GM18867 (cell line): Measurements from ENCODE around the gene KLHL4.
"Not testable (repeated sequence)": the region's sequence is repeated elsewhere in the genome, so short reads cannot be mapped to it uniquely, and the experiment has no call there.

ENCODE experiments used
- ATAC-seq: cut with Tn5 transposase; IDR thresholded peaks from one replicate; pipeline ENCODE4 v1.9.1; 2021; ENCODE audit warnings: mild to moderate bottlenecking, moderate library complexity; ENCODE audit not compliant: unreplicated experiment

Gene KLHL4

GRCh38 chrX:87517571-87518141 lies at the start of gene KLHL4:
KLHL4 (plus strand) TSS chrX:87517802; CDS start chrX:87517894, 92 bp downstream.
- no peak for ATAC-seq

GRCh38 chrX:87468941-87469340 lies 48.7 kb upstream of the KLHL4 start:
- ATAC-seq = no peak

GRCh38 chrX:87475793-87476192 lies 41.8 kb upstream of the KLHL4 start:
- no peak for ATAC-seq

GRCh38 chrX:87478703-87479102 lies 38.9 kb upstream of the KLHL4 start:
- not testable (repeated sequence) for ATAC-seq

- no peak for ATAC-seq
Measured at GRCh38 chrX:87489071-87489470, 28.5 kb upstream of the KLHL4 start.

- no peak for ATAC-seq
Measured at GRCh38 chrX:87515836-87516235, 1.8 kb upstream of the KLHL4 start.

GRCh38 chrX:87516717-87517121 lies 883 bp upstream of the KLHL4 start:
- ATAC-seq = no peak

GRCh38 chrX:87518504-87518903 lies 902 bp downstream of the KLHL4 start:
- no peak for ATAC-seq

GRCh38 chrX:87525771-87526229 lies 8.2 kb downstream of the KLHL4 start:
- no peak for ATAC-seq

- no peak for ATAC-seq
Measured at GRCh38 chrX:87526281-87526680, 8.7 kb downstream of the KLHL4 start.

GRCh38 chrX:87528487-87528886 lies 10.9 kb downstream of the KLHL4 start:
- ATAC-seq = no peak

GRCh38 chrX:87571964-87572363 lies 54.4 kb downstream of the KLHL4 start:
- ATAC-seq = no peak

GRCh38 chrX:87572901-87573300 lies 55.3 kb downstream of the KLHL4 start:
- ATAC-seq = no peak

GRCh38 chrX:87578978-87579377 lies 61.4 kb downstream of the KLHL4 start:
- ATAC-seq = no peak

- no peak for ATAC-seq
Measured at GRCh38 chrX:87580862-87581261, 63.3 kb downstream of the KLHL4 start.

GRCh38 chrX:87582453-87582852 lies 64.9 kb downstream of the KLHL4 start:
- no peak for ATAC-seq

- peak; percentile 57 for ATAC-seq
Measured at GRCh38 chrX:87583679-87584078, 66.1 kb downstream of the KLHL4 start.

GRCh38 chrX:87616371-87616770 lies 98.8 kb downstream of the KLHL4 start:
- ATAC-seq = no peak

- ATAC-seq = no peak
Measured at GRCh38 chrX:87621697-87622096, 104.1 kb downstream of the KLHL4 start.

GRCh38 chrX:87626996-87627395 lies 109.4 kb downstream of the KLHL4 start:
- no peak for ATAC-seq

GRCh38 chrX:87634361-87634760 lies 116.8 kb downstream of the KLHL4 start:
- ATAC-seq = no peak

GRCh38 chrX:87636533-87636932 lies 118.9 kb downstream of the KLHL4 start:
- ATAC-seq = no peak

- not testable (repeated sequence) for ATAC-seq
Measured at GRCh38 chrX:87641439-87641838, 123.8 kb downstream of the KLHL4 start.
